SU-DHL-6 (cell line): ENCODE measurements around the gene DNMT3A.

Experiments
- EZH2phosphoT487 ChIP-seq: fragments of 200-600 bp; sonication (generic), shearing (Covaris generic); conservative IDR thresholded peaks from 2 replicates; pipeline ENCODE4 v1.6.1; 2018; ENCODE audit warnings: mild to moderate bottlenecking, antibody characterized with exemption, low read length, moderate library complexity, mixed read lengths
- TF ChIP-seq, protein P1 (sequence below): fragments of 200-600 bp; sonication (generic); IDR thresholded peaks from one replicate; pipeline ENCODE4 v1.5.1; 2017; ENCODE audit warnings: antibody characterized with exemption, mild to moderate bottlenecking, low read length, moderate library complexity; ENCODE audit not compliant: insufficient read depth, poor library complexity, severe bottlenecking

DNA sequence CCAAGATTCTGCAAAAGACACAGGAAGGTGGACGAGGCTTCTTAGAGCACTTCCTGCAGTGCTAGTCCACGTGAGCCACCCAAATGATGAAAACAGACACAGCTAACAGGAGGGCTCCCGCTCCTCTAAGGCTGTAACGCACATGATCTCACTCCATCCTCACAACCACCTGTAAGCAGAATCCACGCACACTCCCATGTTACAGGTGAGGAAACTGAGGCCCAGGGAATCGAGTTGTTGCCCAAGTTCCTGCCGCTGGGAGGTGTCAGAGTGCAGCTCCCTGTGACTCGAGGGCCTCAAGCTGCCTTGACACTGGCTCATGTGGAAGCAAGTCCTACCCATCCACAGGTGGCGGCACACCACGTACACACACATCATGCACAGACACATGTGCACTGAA lies 4.4 kb downstream of the DNMT3A start:
- TF ChIP-seq, protein P1, sequence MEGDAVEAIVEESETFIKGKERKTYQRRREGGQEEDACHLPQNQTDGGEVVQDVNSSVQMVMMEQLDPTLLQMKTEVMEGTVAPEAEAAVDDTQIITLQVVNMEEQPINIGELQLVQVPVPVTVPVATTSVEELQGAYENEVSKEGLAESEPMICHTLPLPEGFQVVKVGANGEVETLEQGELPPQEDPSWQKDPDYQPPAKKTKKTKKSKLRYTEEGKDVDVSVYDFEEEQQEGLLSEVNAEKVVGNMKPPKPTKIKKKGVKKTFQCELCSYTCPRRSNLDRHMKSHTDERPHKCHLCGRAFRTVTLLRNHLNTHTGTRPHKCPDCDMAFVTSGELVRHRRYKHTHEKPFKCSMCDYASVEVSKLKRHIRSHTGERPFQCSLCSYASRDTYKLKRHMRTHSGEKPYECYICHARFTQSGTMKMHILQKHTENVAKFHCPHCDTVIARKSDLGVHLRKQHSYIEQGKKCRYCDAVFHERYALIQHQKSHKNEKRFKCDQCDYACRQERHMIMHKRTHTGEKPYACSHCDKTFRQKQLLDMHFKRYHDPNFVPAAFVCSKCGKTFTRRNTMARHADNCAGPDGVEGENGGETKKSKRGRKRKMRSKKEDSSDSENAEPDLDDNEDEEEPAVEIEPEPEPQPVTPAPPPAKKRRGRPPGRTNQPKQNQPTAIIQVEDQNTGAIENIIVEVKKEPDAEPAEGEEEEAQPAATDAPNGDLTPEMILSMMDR: no peak
- no peak for TF ChIP-seq EZH2phosphoT487
